Measurements from ENCODE around the gene CRIP2. TPM values are rescaled to one million over a fixed set of nuclear protein-coding genes. Genes with fewer than 3 reads are reported as not detected.

The CRIP2 gene
- total and polyA plus RNA-seq, 2 donors (not counting 3 experiments of a cell fraction or from before 2014, with no cell fraction given): 322 to 954 TPM

DNA sequence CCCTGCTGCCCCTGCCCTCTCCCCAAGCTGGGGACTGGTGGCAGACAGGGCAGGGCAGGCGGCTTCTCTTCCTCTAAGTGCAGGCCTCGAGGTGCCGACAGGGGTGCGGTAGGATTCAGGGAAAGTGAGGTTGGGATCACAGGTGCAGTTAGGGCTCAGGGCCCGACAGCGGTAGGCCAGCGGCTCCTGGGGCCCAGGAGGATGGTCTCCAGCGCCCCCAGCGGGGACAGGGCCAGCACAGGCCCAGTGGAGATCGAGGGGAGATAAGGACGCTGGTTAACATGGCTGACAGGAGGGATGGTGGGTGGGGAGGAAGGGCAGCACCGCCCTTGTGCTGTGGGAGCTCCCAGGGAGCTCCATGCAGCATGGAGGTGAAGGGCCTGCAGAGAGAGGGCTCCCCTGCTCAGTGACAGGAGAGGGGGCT, 11.1 kb downstream of the CRIP2 start:
- no peak for FAIRE-seq
- peaks cover 16% of the 10 kb centered on the region for H3K4me1 ChIP-seq (ENCODE audit: control insufficient read depth, extremely low read depth, insufficient read depth, low read length)
- no peaks in the 10 kb centered on the region for H3K36me3 ChIP-seq (ENCODE audit: control insufficient read depth in 2 of 2, extremely low read depth in 1 of 2, insufficient read depth in 2 of 2, low read length in 2 of 2)
- no peaks in the 10 kb centered on the region for H3K9me3 ChIP-seq (replicated peaks; ENCODE audit: control insufficient read depth, insufficient read depth, low read length)
- no peaks in the 10 kb centered on the region for H3K79me2 ChIP-seq (ENCODE audit: control insufficient read depth, insufficient read depth, low read length)
- dilution Hi-C loops (cut with MboI; ENCODE audit: extremely low pct_ligation_motif_present, low sequenced_read_pairs) (no loop called here), intact Hi-C loops (cut with micrococcal nuclease) (no loop called here)
- TF ChIP-seq, protein P1, sequence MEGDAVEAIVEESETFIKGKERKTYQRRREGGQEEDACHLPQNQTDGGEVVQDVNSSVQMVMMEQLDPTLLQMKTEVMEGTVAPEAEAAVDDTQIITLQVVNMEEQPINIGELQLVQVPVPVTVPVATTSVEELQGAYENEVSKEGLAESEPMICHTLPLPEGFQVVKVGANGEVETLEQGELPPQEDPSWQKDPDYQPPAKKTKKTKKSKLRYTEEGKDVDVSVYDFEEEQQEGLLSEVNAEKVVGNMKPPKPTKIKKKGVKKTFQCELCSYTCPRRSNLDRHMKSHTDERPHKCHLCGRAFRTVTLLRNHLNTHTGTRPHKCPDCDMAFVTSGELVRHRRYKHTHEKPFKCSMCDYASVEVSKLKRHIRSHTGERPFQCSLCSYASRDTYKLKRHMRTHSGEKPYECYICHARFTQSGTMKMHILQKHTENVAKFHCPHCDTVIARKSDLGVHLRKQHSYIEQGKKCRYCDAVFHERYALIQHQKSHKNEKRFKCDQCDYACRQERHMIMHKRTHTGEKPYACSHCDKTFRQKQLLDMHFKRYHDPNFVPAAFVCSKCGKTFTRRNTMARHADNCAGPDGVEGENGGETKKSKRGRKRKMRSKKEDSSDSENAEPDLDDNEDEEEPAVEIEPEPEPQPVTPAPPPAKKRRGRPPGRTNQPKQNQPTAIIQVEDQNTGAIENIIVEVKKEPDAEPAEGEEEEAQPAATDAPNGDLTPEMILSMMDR (IDR thresholded peaks at IDR 0.05; ENCODE audit: extremely low read depth in 1 of 2, insufficient read depth in 1 of 2, low read depth in 1 of 2, low read length in 2 of 2): peak; percentile 58 to 80
- TF ChIP-seq GATA2 (IDR thresholded peaks at IDR 0.05; ENCODE audit: insufficient read depth, insufficient read length, low read depth, low read length): peak; percentile 97
- TF ChIP-seq, protein P2, sequence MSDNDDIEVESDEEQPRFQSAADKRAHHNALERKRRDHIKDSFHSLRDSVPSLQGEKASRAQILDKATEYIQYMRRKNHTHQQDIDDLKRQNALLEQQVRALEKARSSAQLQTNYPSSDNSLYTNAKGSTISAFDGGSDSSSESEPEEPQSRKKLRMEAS (IDR thresholded peaks at IDR 0.05; ENCODE audit: insufficient read depth, insufficient read length): no peak
- no peaks in the 10 kb centered on the region for H4K20me1 ChIP-seq (replicated peaks; ENCODE audit: control insufficient read depth, extremely low read depth, insufficient read depth, low read length)
- H3K27ac ChIP-seq (ENCODE audit: insufficient read depth, low read depth, low read length): no peak overlapping the region
- CTCF ChIA-PET: interaction anchor here (0.9 to 1.5 kb wide), 4 partner anchors 9 to 115 kb away, joined by 3 to 6 read pairs (median 4); no protein-coding TSS in a partner anchor
- DNase-seq (ENCODE audit: low read depth, low spot score): peak; percentile 33
- H3K4me2 ChIP-seq (ENCODE audit: insufficient read depth, low read length): no peak overlapping the region
- H3K27me3 ChIP-seq (ENCODE audit: control insufficient read depth in 2 of 2, insufficient read depth in 2 of 2, low read length in 2 of 2): peaks cover 0 to 12% of the 10 kb centered on the region in 2 experiments
- no peak overlapping the region for H3K4me3 ChIP-seq (replicated peaks in 1 of 3; ENCODE audit: insufficient read depth in 1 of 3, low read depth in 1 of 3, low read length in 3 of 3)
- POLR2A ChIA-PET: no interaction called here
- H3K9ac ChIP-seq (replicated peaks; ENCODE audit: extremely low read depth, insufficient read depth, low read length): no peak overlapping the region
- H3K9me1 ChIP-seq (replicated peaks; ENCODE audit: control insufficient read depth, extremely low read depth, insufficient read depth, low read length): no peaks in the 10 kb centered on the region
- no peak overlapping the region for H2AFZ ChIP-seq (ENCODE audit: low read depth, low read length)
- BruUV-seq (replicated peaks): no TSS peak

All from endothelial cell of umbilical vein (primary cell).